Keratinocyte (primary cell): ENCODE data around the gene LAMP1. TPM values are rescaled to one million over a fixed set of nuclear protein-coding genes. Genes with fewer than 3 reads are reported as not detected.
"Not testable (repeated sequence)": the region's sequence is repeated elsewhere in the genome, so short reads cannot be mapped to it uniquely, and the experiment has no call there.

ENCODE experiments used
- DNase-seq: peaks from one replicate; pipeline ENCODE4 v3.0.0-alpha.2; 2011; ENCODE audit warnings: low read depth, missing footprints, low spot score
- FAIRE-seq: peaks from 2 replicates; lab custom pipeline; 2011; peaks lifted over from hg19 to GRCh38; lab: Jason Lieb, UNC
- H2AFZ ChIP-seq: 2 replicates; pipeline ENCODE4 v1.6.0; 2012; ENCODE audit warnings: low read length, control low read depth, inconsistent platforms; ENCODE audit not compliant: control insufficient read depth
- H3K27ac ChIP-seq: 2 replicates; pipeline ENCODE4 v1.5.1; 2011; ENCODE audit warnings: low read length; ENCODE audit not compliant: control insufficient read depth, insufficient read depth
- H3K27me3 ChIP-seq: 3 replicates; pipeline ENCODE4 v1.6.0; 2011; ENCODE audit warnings: low read length; ENCODE audit not compliant: control insufficient read depth, insufficient read depth; ENCODE audit errors: extremely low read depth
- H3K36me3 ChIP-seq, 2 experiments: 2 replicates in 1 of 2; 3 replicates in 1 of 2; pipeline ENCODE4 v1.5.1; 2011; ENCODE audit warnings: low read length in 2 of 2, mild to moderate bottlenecking in 1 of 2; ENCODE audit not compliant: control insufficient read depth in 2 of 2, insufficient read depth in 2 of 2; ENCODE audit errors: extremely low read depth in 1 of 2
- H3K4me1 ChIP-seq: 3 replicates; pipeline ENCODE4 v1.5.1; 2011; ENCODE audit warnings: low read length; ENCODE audit not compliant: control insufficient read depth, insufficient read depth; ENCODE audit errors: extremely low read depth
- H3K4me2 ChIP-seq: 3 replicates; pipeline ENCODE4 v1.6.0; 2011; ENCODE audit warnings: low read depth, low read length; ENCODE audit not compliant: control insufficient read depth, insufficient read depth; ENCODE audit errors: extremely low read depth
- H3K4me3 ChIP-seq, 3 experiments: fragments of 200-600 bp in 1 of 3; sonication (generic) in 1 of 3; 2 replicates in 2 of 3; 3 replicates in 1 of 3; pipeline ENCODE4 v1.5.1; 2011 to 2016; ENCODE audit warnings: low read length in 3 of 3, mild to moderate bottlenecking in 3 of 3, control low read depth in 2 of 3, inconsistent platforms in 1 of 3, low read depth in 1 of 3, mixed read lengths in 1 of 3, mixed run types in 1 of 3, moderate library complexity in 1 of 3; ENCODE audit not compliant: control insufficient read depth in 2 of 3, insufficient read depth in 2 of 3; ENCODE audit errors: extremely low read depth in 1 of 3
- H3K79me2 ChIP-seq: 2 replicates; pipeline ENCODE4 v1.6.0; 2012; ENCODE audit warnings: low read length; ENCODE audit not compliant: control insufficient read depth, insufficient read depth
- H3K9ac ChIP-seq: 3 replicates; pipeline ENCODE4 v1.6.0; 2011; ENCODE audit warnings: low read length; ENCODE audit not compliant: control insufficient read depth, insufficient read depth; ENCODE audit errors: extremely low read depth
- H3K9me1 ChIP-seq: 3 replicates; pipeline ENCODE4 v1.6.0; 2011; ENCODE audit warnings: low read length; ENCODE audit not compliant: control insufficient read depth, insufficient read depth; ENCODE audit errors: extremely low read depth
- H3K9me3 ChIP-seq: 2 replicates; pipeline ENCODE4 v1.5.1; 2012; ENCODE audit warnings: low read depth, low read length; ENCODE audit not compliant: control insufficient read depth
- H4K20me1 ChIP-seq: 3 replicates; pipeline ENCODE4 v1.6.0; 2011; ENCODE audit warnings: low read length; ENCODE audit not compliant: control insufficient read depth, insufficient read depth; ENCODE audit errors: extremely low read depth
- CTCF ChIP-seq, 3 experiments: IDR thresholded peaks in 1 of 3; conservative IDR thresholded peaks in 1 of 3; optimal IDR thresholded peaks in 1 of 3; 2 replicates in 2 of 3; 3 replicates in 1 of 3; pipeline versions ENCODE3 to v1.5.1; 2011; ENCODE audit warnings: low read length in 3 of 3, mild to moderate bottlenecking in 3 of 3, moderate library complexity in 2 of 3, control low read depth in 1 of 3, inconsistent platforms in 1 of 3; ENCODE audit not compliant: insufficient read depth in 2 of 3; ENCODE audit errors: extremely low read depth in 1 of 3
- EZH2 ChIP-seq: IDR thresholded peaks from one replicate; pipeline ENCODE4 v1.6.1; 2012; ENCODE audit warnings: inconsistent platforms, mild to moderate bottlenecking, low read length, moderate library complexity
- dilution Hi-C: fragments of 300-500 bp; cut with MboI; formaldehyde crosslinking; loops from one replicate; pipeline ENCODE4 v1.7.0; 2020; ENCODE audit warnings: low sequenced_read_pairs; ENCODE audit not compliant: extremely low pct_ligation_motif_present
- polyA minus RNA-seq, 3 experiments: library from RNA; depleted of rRNA, polyadenylated mRNA; stranded (reverse); fragments of >200 nt; gene quantifications; 1 replicate in 1 of 3; 2 replicates in 1 of 3; 3 replicates in 1 of 3; pipeline ENCODE4 v1.2.3, GENCODE V29; 2011
- polyA plus RNA-seq, 5 experiments: library from polyadenylated mRNA; depleted of rRNA in 3 of 5; stranded (reverse) in 3 of 5; stranded (forward) in 1 of 5; unstranded in 1 of 5; fragments of >200 nt; gene quantifications; 1 replicate in 1 of 5; 2 replicates in 3 of 5; 3 replicates in 1 of 5; pipeline versions ENCODE4 v1.2.1 to v1.2.3, GENCODE V29; 2011 to 2012; ENCODE audit warnings: missing spikeins in 2 of 5, low read depth in 1 of 5, low replicate concordance in 1 of 5

Gene LAMP1
- 202 to 251 TPM (median 232 TPM) in 3 replicates for polyA plus RNA-seq
- 126 TPM for polyA plus RNA-seq (2011; ENCODE audit: low read depth)
- polyA plus RNA-seq (2011; cell fraction: cytosol; rRNA removed) = 129 and 132 TPM in 2 replicates
- polyA plus RNA-seq (2011; cell fraction: nucleus; rRNA removed) = 514 and 524 TPM in 2 replicates
- polyA plus RNA-seq (2012; ENCODE audit: low replicate concordance) = 268 and 311 TPM in 2 replicates
- 111 to 194 TPM (median 170 TPM) in 3 replicates for polyA minus RNA-seq
- polyA minus RNA-seq (2011; cell fraction: cytosol; rRNA and poly(A)+ RNA removed) = 175 TPM
- 272 and 353 TPM in 2 replicates for polyA minus RNA-seq (2011; cell fraction: nucleus; rRNA and poly(A)+ RNA removed)

- Histone ChIP-seq H3K36me3 (peaks cover 0 to 1% of the 10 kb centered on the region in 2 experiments), H3K9ac (peak within 1 kb of the TSS; percentile 97), H3K4me2 (peak within 1 kb of the TSS; percentile 96), H3K79me2 (peaks cover 47% of the 10 kb centered on the region), H3K4me3 (peak within 1 kb of the TSS; percentile 83 to 96 (median 94)), H3K27ac (peak within 1 kb of the TSS; percentile 90), H3K9me1 (no peaks in the 10 kb centered on the region), H4K20me1 (peaks cover 6% of the 10 kb centered on the region), H3K9me3 (no peaks in the 10 kb centered on the region), H3K4me1 (peaks cover 19% of the 10 kb centered on the region), H2AFZ (peak within 1 kb of the TSS; percentile 95), H3K27me3 (peaks cover 21% of the 10 kb centered on the region)
- dilution Hi-C loops = no loop called here
- DNase-seq (peak; percentile 82), FAIRE-seq (no peak)
- TF ChIP-seq EZH2 (no peak), CTCF (optimal IDR thresholded peaks at IDR 0.05 in 1 of 3, IDR thresholded peaks at IDR 0.05 in 1 of 3, conservative IDR thresholded peaks at IDR 0.05 in 1 of 3; ENCODE audit: extremely low read depth in 1 of 3, insufficient read depth in 2 of 3, low read length in 3 of 3) (no peak)
Observed at GRCh38 chr13:113296823-113297369, at the start of gene LAMP1. Gene LAMP1 (plus strand): TSS chr13:113297239. CDS start chr13:113297435, 196 bp downstream.

- H3K4me2 ChIP-seq = no peak overlapping the region
- no peaks in the 10 kb centered on the region for H3K4me1 ChIP-seq
- H4K20me1 ChIP-seq = no peaks in the 10 kb centered on the region
- no peaks in the 10 kb centered on the region for H3K9me1 ChIP-seq
- H3K79me2 ChIP-seq = no peaks in the 10 kb centered on the region
- FAIRE-seq (no peak), DNase-seq (no peak)
- peaks cover 42 to 55% of the 10 kb centered on the region in 2 experiments for H3K36me3 ChIP-seq
- no peaks in the 10 kb centered on the region for H3K27me3 ChIP-seq
- no peak overlapping the region for H2AFZ ChIP-seq
- TF ChIP-seq EZH2 (no peak), CTCF (optimal IDR thresholded peaks at IDR 0.05 in 1 of 3, IDR thresholded peaks at IDR 0.05 in 1 of 3, conservative IDR thresholded peaks at IDR 0.05 in 1 of 3; ENCODE audit: extremely low read depth in 1 of 3, insufficient read depth in 2 of 3, low read length in 3 of 3) (no peak)
- no peak overlapping the region for H3K4me3 ChIP-seq
- H3K9ac ChIP-seq = no peak overlapping the region
- H3K9me3 ChIP-seq = no peaks in the 10 kb centered on the region
- dilution Hi-C loops = no loop called here
- no peak overlapping the region for H3K27ac ChIP-seq
Observed at GRCh38 chr13:113252516-113253095, 44.4 kb upstream of the LAMP1 start.

- H3K4me1 ChIP-seq, H3K27ac ChIP-seq, FAIRE-seq, H4K20me1 ChIP-seq, H3K4me2 ChIP-seq, H3K79me2 ChIP-seq, H3K9ac ChIP-seq, H3K9me1 ChIP-seq, H3K9me3 ChIP-seq, dilution Hi-C loops, DNase-seq, H3K27me3 ChIP-seq, H2AFZ ChIP-seq, H3K4me3 ChIP-seq: not testable (repeated sequence)
- peaks cover 24 to 36% of the 10 kb centered on the region in 2 experiments for H3K36me3 ChIP-seq
Observed at GRCh38 chr13:113257908-113258307, 39.1 kb upstream of the LAMP1 start.
